Anterior cingulate cortex (tissue), 58 donors: ENCODE data around the gene SELE.
"Not testable (repeated sequence)": the region's sequence is repeated elsewhere in the genome, so short reads cannot be mapped to it uniquely, and the experiment has no call there.

ENCODE experiments used
- DNase-seq, 58 donors: peaks; one replicate each; lab custom pipeline; 2025; lab: John Stamatoyannopoulos, UW

SELE gene

GRCh38 chr1:169725930-169726329 lies 7.9 kb downstream of the SELE start:
- DNase-seq = no peak

- no peak for DNase-seq
Measured at GRCh38 chr1:169724168-169724567, 9.7 kb downstream of the SELE start.

- no peak for DNase-seq
Measured at GRCh38 chr1:169723763-169724162, 10.1 kb downstream of the SELE start.

GRCh38 chr1:169722779-169723178 lies 11.1 kb downstream of the SELE start:
- DNase-seq = no peak

GRCh38 chr1:169715100-169715499 lies 18.8 kb downstream of the SELE start:
- DNase-seq = not testable (repeated sequence)

- not testable (repeated sequence) for DNase-seq
Measured at GRCh38 chr1:169713090-169713489, 20.8 kb downstream of the SELE start.

GRCh38 chr1:169712309-169712631 lies 21.6 kb downstream of the SELE start:
- no peak for DNase-seq

- peak in 31 of 58 donors; percentile 0 to 65 (median 8) for DNase-seq
Measured at GRCh38 chr1:169711469-169712308, 22.2 kb downstream of the SELE start, which contains the start of gene SELL. Gene SELL (minus strand): TSS chr1:169711620. CDS start chr1:169711498, 122 bp downstream.

GRCh38 chr1:169708647-169709046 lies 25.2 kb downstream of the SELE start:
- DNase-seq = no peak

GRCh38 chr1:169707912-169708604 lies 25.8 kb downstream of the SELE start:
- DNase-seq = no peak

GRCh38 chr1:169704797-169705196 lies 29.1 kb downstream of the SELE start:
- DNase-seq = no peak

- DNase-seq = no peak
Measured at GRCh38 chr1:169701261-169702005, 32.4 kb downstream of the SELE start.

- DNase-seq = no peak
Measured at GRCh38 chr1:169699707-169700106, 34.2 kb downstream of the SELE start.

GRCh38 chr1:169698976-169699375 lies 34.9 kb downstream of the SELE start:
- DNase-seq = no peak

- no peak for DNase-seq
Measured at GRCh38 chr1:169697755-169698154, 36.1 kb downstream of the SELE start.

GRCh38 chr1:169696273-169697100 lies 37.4 kb downstream of the SELE start:
- DNase-seq = no peak

- no peak for DNase-seq
Measured at GRCh38 chr1:169694304-169695075, 39.4 kb downstream of the SELE start.

GRCh38 chr1:169692756-169693460 lies 41.0 kb downstream of the SELE start:
- no peak for DNase-seq

GRCh38 chr1:169690489-169690888 lies 43.4 kb downstream of the SELE start:
- no peak for DNase-seq
